ENCODE results near the gene URB1.
"Not testable (repeated sequence)": the region's sequence is repeated elsewhere in the genome, so short reads cannot be mapped to it uniquely, and the experiment has no call there.

URB1 gene, protein sequence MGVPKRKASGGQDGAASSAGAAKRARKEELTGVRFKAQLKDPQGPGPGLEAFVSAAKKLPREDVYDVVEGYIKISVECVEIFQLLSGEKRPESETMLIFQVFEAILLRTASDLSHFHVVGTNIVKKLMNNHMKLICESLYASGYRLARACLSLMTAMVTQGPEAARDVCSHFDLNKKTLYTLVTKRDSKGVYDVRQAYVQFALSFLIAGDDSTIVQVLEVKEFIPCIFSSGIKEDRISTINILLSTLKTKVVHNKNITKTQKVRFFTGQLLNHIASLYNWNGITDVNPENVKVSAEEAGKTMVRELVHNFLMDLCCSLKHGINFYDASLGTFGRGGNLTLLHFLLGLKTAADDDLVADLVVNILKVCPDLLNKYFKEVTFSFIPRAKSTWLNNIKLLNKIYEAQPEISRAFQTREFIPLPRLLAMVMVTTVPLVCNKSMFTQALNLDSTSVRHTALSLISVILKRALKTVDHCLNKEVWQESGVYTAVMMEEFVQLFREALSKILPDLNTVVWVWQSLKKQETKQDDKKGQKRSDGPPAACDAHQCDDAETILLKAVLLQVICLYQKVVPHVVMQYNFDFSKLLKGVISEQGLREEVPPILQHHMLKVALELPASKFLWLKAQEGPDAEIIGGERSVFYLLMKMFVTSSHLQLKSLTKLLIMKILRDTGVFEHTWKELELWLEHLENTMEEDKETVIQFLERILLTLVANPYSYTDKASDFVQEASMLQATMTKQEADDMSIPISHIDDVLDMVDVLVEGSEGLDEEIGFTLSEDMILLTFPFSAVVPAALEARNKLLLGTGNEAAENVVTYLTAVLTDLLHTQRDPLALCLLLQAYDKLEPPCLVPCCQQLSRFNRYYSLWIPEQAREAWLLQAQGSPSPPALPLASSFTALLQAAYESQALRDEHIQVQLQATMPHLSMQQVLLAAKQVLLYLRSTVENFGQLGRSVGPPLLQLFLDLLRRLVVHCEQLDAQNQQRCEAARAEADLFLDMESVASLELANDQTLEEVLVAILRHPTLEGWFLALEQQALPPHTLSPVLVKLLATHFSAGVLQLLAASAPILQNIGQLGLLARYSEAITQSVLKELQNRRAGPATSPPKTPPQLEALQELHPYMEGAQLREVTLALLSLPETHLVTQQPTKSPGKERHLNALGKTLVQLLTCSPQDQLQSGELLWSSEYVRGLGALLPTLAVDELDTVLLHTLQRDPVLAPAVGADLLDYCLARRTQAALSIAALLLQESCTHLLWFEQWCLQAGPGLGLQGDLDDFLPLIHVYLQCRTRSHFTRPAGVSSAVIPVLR (N-terminal part only)

DNA sequence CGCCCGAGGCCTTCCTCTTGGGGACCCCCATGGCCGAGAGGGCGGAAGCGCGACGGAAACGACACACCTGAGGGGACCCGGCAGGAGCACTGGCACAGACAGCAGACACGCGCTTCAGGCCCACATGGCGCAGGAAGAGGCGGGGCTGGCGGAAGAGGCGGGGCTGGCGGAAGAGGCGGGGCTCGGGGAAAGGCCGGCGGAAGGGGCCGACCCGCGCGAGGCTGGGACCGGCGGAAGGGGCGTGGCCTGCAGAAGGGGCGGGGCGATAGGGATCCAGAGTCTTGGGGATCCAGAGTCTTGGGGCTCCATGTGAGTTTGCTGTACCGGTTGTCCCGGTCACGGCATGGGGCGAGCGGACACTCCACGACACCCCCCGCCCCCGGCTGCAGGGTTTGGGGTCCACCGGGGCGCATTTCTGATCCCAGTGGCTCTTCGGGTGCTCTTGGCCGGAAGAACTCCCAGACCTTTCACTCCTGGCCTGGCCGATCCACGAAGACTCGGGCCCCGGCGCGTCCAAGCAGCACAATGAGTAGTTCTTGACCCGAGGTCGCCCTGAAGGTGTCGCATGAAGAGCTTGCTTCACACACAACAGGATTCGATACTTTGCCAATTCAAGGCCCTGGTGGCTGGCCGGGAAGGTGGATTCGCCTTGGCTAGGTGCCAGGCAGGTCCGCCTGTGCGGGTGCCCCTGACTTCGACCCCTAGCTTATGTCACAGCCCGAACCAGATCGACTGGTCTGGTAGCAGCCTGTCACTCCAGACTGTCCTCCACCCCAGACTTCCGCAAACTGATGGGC is at the start of gene URB1:
TSS of gene URB1 (minus strand) at position 133 of the 797 bp plus-strand sequence. CDS start at position 31, 102 bp downstream.
- DNase-seq (ENCODE audit: low read depth in 2 of 2): peak; percentile 84 to 95

DNA sequence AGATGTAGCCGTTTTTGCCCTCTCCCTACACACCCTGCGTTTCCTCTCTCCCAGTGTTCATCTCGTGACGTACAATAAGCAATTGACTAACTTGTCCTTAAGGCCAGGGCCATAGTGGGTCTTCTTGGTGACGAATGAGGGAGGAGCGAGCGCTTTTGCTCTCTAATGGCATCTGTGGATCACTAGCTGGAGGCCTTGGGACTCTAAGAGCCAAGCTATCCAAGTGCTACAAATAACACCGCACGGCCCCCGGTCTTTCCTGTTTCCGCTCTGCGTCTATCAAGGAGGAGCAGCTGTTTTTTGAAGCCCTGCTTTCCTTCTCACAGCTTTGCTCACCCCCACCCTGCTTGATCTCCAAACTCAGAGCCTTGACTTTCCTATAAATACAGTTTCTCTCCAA is 44.9 kb upstream of the URB1 start:
- DNase-seq (ENCODE audit: low read depth in 2 of 2): no peak

DNA sequence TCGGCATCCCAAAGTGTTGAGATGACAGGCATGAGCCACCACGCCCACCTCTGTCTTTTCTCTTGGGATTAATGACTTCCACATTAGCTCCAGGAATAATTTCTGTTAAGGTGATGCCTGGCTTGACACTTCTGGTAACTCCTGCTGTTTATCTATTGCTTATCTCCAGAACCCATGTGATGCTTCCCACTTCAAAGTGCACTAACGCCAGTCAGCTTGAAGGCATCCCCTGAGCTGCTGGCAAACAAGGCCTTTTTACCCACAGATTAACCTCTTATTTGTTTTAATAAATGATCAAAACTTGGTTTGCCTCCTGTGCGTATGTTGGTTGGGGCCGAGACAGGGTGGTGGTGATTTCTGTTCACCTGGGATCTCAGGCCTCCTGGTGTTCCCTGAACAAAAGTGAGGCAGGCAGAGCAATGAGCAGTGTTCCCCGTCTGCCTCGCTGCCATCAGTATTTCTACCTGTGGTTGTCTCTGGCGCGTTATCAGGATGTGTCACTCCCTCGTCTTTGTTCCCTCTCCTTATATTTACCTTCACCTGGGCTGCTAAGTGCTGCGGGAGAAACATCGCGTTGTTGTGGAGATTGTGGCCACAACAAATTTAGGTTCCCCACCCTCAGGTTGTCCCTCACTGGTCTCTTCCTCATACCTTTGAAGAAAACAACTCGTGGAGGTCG is 40.3 kb upstream of the URB1 start:
- DNase-seq (ENCODE audit: low read depth in 2 of 2): not testable (repeated sequence)

DNA sequence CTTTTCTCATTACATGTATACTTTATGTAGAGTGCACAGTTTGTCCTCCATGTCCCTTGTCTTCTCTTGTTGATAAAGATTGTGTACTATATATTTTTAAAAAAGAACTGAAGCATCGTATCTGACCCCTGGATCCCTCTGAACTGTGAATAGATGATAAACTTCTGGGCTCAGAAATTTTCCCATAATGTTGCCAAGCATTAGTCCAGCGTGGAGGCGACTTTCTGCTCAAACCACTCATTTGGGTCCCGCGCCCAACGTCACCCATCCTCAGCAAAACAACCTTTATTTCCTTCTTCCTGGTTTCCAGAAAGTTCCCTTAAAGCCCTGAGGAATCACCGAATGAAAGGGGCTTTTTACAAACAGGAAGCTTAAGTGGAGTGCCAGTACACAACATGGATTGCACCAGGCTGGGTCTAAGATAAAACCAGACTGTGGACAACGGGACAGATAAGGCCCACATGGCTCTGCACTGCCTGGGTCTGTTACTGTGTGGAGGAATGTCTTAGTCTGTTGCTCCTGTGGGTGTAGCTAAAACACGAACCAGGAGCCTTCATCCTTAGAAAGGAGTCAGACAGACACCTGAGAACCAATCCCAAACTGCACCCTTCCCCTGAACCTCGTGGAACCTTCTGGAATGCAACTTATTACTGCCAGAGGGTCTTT is 35.3 kb upstream of the URB1 start:
- no peak for DNase-seq (ENCODE audit: low read depth in 2 of 2)

DNA sequence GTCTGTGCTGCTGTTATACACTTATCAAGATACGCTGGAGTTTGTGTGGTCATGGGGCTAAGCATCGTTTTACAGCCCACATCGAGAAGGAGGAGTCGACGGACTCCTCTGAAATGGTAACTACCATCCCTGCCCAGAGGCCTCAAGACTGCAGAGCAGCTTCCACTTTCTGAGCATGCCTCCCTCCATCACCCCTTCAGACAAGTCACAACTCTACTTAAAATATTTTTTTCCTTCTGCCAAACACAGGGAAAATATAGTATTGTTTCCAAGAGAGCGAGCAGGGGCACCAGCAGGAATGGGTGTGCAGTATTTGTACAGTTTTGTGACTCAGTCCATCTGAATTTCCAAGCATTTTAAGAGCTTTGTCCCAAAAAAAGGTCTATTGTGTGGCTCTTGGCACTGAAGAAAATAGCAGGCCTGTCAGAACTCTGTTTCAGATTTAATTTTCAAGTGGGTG is 33.8 kb upstream of the URB1 start:
- no peak for DNase-seq (ENCODE audit: low read depth in 2 of 2)

DNA sequence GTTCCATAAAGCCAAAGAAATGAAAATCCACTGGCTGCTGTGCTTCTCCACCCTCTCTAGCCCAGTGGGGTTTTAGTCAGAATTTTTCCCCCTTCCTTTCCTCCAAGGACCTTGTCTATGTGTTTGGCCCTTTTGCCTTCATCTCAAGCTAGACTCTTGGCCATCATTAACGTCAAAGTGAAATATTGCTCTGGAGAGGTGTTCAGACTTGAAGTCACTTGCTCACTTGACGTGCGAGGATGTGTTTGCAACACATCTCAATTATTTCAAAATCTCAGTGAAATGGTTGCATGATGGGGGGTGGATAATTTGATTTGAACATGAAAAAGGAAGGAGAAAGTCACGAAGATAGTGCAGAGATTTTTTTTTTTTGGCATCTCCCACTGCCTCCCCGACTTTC is 33.3 kb upstream of the URB1 start:
- DNase-seq (ENCODE audit: low read depth in 2 of 2): no peak

DNA sequence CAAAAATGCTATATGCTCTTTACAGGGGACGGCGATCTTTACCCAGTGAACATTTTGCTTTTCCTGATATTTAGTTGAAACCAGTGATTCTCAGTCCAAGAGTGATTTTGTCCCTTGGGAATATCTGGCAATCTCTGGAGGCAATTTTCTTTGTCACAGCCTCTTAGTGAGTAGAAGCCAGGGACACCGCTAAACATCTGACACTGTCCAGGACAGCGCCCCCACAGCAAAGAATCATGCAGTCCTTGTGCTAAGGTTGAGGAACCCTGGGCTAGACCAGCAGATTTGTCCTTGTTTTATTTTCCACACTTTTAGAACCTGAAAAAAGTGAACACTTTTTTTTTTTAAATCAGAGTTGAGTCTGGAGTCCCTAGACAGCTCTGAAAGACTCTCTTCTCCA is 32.8 kb upstream of the URB1 start:
- no peak for DNase-seq (ENCODE audit: low read depth in 2 of 2)

DNA sequence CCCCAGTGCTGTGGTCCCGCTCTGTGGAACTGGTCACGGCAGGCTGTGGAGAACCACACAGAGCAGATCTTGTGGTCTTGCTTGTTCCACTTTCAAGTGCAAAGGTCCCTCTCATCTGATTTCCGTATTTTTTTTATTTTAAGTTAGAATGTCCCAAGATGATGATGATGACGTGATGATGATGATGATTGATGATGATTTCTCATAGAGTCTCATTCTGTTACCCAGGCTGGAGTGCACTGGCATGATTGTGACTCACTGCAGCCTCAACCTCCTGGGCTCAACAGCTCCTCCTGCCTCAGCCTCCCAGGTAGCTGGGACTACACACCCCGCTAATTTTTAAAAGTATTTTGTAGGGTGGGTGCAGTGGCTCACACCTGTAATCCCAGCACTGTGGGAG is 31.9 kb upstream of the URB1 start:
- DNase-seq (ENCODE audit: low read depth in 2 of 2): no peak

DNA sequence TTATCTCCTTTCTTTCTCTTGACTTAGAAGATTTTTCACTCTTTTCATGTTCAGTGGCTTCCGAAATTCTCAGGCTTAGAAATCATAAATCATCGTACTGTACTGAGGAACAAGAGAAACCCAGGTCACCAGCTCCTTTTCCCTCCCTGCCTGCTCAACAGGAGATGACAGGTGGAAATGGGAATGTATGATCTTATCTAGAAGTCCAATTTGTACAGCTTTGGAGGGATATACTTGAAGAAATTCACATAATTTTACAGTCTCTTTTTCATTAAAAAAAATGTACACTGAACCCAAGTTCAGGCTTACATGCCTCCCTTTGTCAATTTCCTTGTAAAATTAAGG is 31.4 kb upstream of the URB1 start:
- no peak for DNase-seq (ENCODE audit: low read depth in 2 of 2)

DNA sequence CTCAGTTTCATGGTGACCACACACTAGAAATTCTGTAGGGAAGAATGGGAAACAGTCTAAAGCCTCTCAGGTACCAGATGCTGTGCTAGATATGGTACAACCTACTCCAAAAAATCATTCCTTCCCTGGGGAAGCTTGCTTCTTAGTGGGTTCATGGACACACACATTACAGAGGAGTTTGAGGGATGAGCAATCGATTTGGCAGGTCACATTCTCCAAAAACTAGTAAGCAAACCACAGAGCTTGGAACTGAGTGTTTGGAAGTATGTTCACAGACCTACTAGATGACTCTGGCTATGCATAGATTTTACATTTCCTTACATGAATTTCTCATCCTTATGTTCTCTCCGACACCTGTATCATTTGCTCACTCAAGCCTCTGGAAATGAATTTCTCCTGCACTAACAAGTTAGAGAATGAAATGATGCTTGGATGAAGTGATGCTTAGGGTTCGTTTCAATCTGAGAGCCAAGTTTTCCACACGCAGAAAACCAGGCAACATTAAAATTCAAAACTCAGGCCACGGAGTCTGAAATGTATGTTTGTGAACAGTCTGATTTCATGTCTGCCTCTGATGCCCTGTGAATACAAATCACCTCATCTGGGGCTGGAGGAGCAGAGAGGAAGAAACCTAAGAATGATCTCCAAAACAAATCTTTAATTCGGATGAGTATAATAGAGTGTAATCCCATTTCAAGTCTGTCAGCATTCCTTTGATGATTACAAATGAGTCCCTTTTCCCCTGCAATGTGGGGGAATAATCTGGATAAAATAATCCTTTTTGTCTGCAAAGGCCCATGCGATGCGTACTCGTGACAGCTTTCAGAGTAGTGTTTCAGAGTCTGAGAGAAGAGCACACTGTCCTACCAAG is 30.7 kb upstream of the URB1 start:
- no peak for DNase-seq (ENCODE audit: low read depth in 2 of 2)

DNA sequence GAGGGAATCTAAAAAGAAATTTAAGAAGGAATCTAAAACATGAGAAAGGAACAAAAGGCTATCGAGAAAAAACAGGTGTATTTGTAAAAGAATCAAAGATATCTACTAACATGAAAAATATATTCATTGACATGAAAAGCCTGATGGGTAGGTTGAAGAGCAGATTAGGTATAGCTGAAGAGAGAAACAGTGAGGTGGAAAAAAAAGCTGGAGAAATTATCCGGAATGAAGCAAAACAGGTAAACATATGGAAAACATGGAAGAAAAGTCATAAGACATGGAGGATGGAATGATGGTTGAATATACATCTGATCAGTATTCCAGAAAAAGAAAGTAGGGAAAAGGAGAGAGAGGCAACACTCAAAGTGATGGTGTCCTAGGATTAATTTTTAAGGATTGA is 29.3 kb upstream of the URB1 start:
- DNase-seq (ENCODE audit: low read depth in 2 of 2): no peak

DNA sequence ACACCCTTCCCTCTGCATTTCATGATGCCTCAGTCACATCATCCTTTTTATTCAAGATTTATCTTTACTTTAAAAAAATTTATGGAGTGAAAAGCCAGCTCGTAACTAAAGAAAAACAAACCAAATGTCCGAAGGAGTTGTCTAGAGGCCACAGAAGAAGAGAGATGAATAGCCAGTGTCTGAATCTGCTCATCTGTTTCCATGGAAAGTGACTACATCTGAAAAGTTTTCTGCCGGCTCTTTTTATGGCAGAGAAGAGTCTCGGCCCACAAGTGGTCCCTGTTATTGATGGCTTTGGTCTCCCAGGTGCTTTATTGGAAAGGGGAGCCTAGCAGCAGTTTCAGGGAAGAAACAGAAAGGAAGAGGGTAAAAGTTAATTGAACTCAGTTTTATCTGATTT is 25.3 kb upstream of the URB1 start:
- DNase-seq (ENCODE audit: low read depth in 2 of 2): no peak

DNA sequence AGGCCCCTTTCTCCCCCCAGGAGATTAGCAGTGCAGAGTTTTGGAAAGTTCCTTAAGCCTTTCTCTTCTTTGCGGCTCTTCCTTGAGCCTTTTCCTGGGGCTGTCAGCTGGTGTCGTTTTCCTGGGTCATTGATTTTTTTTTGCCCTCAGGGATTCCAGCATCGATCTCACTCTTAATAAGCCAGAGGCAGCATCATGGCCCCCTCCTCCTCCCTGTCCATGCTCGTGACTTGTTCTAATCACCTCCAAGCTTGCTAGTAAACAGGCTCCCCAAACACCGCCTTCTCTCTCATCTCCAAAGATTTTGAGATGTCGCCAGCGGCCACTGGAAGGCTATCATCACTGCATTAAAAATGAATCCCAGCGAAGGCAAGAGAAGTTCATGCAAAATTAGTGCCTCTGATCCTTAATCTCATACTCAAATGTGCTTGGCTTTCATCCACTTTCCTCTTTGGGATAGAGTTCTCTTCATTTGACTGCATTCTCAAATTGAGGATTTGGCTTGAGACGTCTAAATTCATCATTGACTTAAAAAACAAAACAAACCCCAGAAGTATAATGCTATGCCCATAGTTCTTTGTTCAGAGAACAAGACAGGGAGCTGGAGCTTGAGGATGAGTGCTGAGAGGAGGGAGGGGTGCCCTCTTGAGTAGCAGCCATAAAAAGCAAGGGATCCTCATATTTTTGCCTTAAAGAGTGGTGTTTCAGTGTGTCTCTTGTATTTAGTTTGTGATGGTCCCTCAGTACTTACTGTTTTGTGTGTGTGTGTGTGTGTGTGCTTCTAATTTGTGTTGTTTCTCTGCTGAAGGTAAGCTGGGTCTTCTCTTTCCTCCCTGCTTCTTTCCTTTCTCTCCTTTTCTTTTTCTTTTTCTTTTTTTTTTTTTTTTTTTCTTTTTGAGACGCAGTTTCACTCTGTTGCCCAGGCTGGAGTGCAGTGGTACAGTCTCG is 22.9 kb upstream of the URB1 start:
- DNase-seq (ENCODE audit: low read depth in 2 of 2): no peak

DNA sequence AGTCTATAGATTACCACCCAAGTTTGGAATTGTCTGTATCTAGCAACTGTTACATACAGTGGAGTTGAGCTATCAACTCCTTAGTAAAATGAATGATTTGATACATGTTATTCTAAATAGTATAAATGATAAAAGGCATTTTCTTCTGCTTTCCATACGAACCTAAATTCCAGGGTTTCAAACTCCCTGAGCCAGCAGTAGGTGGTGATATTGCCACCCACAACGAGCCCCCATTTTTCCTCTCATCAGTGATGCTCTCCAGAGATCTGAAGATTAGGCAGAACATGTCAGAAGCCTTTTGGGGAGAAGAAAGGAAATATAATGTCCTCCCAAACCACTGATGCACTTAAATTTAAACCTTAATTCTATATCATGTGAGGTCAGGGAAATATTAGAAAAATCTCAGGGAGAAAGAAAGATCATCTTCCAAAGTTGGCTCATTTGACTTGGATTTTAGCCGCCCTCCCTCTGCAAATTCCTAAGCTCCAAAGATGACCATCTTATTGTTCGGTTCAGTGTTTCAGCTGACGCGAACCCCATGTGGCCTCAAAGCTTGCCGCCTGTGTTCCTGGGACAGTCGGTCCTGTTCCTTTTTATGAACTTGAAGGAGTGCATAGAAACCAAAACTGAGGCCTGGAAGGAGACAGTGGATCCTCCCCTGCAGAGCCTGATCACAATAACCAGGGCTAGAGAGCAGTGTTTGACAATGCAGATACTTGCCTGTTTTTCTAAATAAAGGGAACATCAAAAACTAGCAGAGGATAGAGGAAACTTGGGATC is 22.0 kb upstream of the URB1 start:
- DNase-seq (ENCODE audit: low read depth in 2 of 2): no peak

DNA sequence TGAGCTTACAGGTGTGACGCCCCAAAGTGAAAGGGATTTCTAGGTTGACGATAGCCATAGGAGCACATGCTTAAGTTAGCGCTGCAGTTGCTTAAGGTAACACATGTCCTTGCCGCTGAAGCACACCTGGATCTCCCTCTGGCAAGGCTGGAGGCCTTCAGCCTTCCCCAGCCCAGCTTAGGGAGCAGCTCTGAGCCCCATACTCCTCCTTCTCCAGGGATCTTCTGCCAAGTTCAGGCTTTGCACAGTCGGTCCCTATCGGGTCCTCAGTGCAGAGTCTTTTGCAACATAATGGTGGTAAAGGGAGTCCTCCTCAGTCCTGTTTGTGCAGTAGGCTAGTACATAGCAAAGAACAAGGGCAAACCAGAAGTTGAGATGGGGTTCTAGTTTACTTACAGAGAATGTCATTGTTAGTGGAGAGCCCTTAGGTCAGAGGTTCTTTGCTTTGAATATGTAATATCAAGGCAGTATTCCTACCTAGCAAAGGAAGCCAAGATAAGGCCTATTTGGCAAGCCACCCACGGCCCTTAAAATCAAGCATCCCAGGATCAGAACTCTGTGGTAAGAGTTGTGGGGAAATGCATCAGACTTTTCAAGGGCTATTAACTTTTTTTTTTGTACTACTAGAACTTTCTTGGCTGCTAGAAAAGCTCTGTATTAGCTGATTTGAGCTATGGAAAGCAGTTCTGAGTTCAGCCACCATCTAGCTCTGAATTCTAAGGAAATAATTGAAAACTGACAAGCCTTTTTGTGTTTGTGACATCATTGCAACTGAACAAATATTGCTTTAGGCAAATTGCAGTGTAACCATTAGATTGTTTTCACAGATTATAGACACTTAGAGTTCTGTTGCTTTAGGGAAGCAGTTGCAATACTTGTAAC is 21.1 kb upstream of the URB1 start:
- DNase-seq (ENCODE audit: low read depth in 2 of 2): no peak

DNA sequence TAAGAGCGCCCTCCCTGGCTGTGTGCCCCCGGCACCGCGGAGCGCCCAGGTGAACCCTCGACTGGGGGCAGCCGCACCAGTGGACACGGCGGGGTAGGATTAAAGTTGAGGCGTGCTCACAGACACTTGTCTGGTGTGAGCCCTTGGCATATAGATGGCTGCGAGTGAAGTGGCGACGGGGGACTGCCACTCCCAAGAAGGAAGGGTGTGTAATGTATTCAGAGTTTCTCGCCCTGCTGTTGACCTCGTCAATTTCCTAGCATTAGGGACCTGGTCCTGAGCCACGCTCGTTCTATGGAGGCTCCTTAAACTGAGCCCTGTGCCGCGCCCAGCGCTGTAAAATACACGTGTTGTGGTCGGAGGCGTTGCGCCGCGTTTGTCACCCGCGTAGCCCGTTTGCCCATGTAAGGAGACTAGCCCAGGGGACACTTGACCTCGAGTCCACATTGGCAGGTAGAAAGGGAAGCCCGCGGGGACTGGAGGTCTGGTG is 20.2 kb upstream of the URB1 start:
- peak in 1 of 2 donors; percentile 11 for DNase-seq (ENCODE audit: low read depth in 2 of 2)

Data from stimulated activated CD4-positive, alpha-beta T cell treated with anti-CD3 and anti-CD28 coated beads, Interleukin-15, amount 100 ng/mL, for 48 hours (primary cell).